ENCODE results near the gene CGB3. TPM values are rescaled to one million over a fixed set of nuclear protein-coding genes. Genes with fewer than 3 reads are reported as not detected.
"Not testable (repeated sequence)": the region's sequence is repeated elsewhere in the genome, so short reads cannot be mapped to it uniquely, and the experiment has no call there.

Gene CGB3
- total and polyA plus RNA-seq, 2 of the 4 experiments (the other 2 are of a cell fraction): not detected

- H3K4ac ChIP-seq (ENCODE audit: low read depth, low read length); H4K20me1 ChIP-seq (ENCODE audit: insufficient read depth, low read length); H3K56ac ChIP-seq (ENCODE audit: extremely low read depth, insufficient read depth, low read length); POLR2A ChIA-PET (ENCODE audit: unreplicated experiment); BruUV-seq (replicated peaks); H4K8ac ChIP-seq (ENCODE audit: low read depth in 2 of 2, low read length in 2 of 2); H3K79me1 ChIP-seq (ENCODE audit: low read depth in 1 of 2, low read length in 2 of 2); H2AFZ ChIP-seq (replicated peaks; ENCODE audit: low read length, poor library complexity); H3K4me3 ChIP-seq (ENCODE audit: insufficient read depth, low read depth, low read length); H4K91ac ChIP-seq (ENCODE audit: insufficient read depth, low read depth, low read length); H2BK120ac ChIP-seq (ENCODE audit: low read depth, low read length); H2BK15ac ChIP-seq (ENCODE audit: low read depth, low read length); H2AK5ac ChIP-seq (ENCODE audit: low read depth, low read length); H3K27ac ChIP-seq (ENCODE audit: insufficient read depth, low read length); DNase-seq; H3K9ac ChIP-seq (ENCODE audit: low read depth, low read length); H4K5ac ChIP-seq (ENCODE audit: low read depth, low read length); H3K4me1 ChIP-seq (ENCODE audit: control insufficient read depth, insufficient read depth, low read length); H3K14ac ChIP-seq (replicated peaks; ENCODE audit: low read depth, low read length); ATAC-seq (ENCODE audit: low read depth); dilution Hi-C loops (cut with HindIII; ENCODE audit: low sequenced_read_pairs, unreplicated experiment); H3K9me3 ChIP-seq (ENCODE audit: control insufficient read depth, insufficient read depth, low read length); CTCF ChIA-PET; H3K4me2 ChIP-seq (ENCODE audit: low read depth, low read length); H2BK5ac ChIP-seq (ENCODE audit: low read depth, low read length, poor library complexity, severe bottlenecking); H2BK20ac ChIP-seq (ENCODE audit: low read depth, low read length); H3K23ac ChIP-seq (ENCODE audit: low read depth, low read length); H3K18ac ChIP-seq (ENCODE audit: low read depth, low read length); intact Hi-C loops (cut with micrococcal nuclease); in situ Hi-C loops (cut with MboI; ENCODE audit: low sequenced_read_pairs); H2AK9ac ChIP-seq (replicated peaks; ENCODE audit: low read depth, low read length, poor library complexity); H3K9me1 ChIP-seq (ENCODE audit: insufficient read depth, low read length); H3K36me3 ChIP-seq (ENCODE audit: control insufficient read depth, insufficient read depth, low read length); H3K27me3 ChIP-seq (ENCODE audit: control insufficient read depth, insufficient read depth, low read length): not testable (repeated sequence)
- TF ChIP-seq, protein P1, sequence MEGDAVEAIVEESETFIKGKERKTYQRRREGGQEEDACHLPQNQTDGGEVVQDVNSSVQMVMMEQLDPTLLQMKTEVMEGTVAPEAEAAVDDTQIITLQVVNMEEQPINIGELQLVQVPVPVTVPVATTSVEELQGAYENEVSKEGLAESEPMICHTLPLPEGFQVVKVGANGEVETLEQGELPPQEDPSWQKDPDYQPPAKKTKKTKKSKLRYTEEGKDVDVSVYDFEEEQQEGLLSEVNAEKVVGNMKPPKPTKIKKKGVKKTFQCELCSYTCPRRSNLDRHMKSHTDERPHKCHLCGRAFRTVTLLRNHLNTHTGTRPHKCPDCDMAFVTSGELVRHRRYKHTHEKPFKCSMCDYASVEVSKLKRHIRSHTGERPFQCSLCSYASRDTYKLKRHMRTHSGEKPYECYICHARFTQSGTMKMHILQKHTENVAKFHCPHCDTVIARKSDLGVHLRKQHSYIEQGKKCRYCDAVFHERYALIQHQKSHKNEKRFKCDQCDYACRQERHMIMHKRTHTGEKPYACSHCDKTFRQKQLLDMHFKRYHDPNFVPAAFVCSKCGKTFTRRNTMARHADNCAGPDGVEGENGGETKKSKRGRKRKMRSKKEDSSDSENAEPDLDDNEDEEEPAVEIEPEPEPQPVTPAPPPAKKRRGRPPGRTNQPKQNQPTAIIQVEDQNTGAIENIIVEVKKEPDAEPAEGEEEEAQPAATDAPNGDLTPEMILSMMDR (conservative IDR thresholded peaks at IDR 0.05; ENCODE audit: low read depth, low read length): peak; percentile 30
- WGBS, 2 experiments (ENCODE audit: extremely low coverage in 2 of 2, insufficient read length in 1 of 2): 80% methylated on average over 7 of the region's 18 CpGs; no CpG with 5 or more reads in 1 of the 2 experiments
Measured at GRCh38 chr19:49036815-49037214, 12.7 kb upstream of the CGB3 start, which contains the start of gene CGB1. TSS of gene CGB1 (minus strand) at chr19:49036895. CDS start at chr19:49036711, 184 bp downstream.

All from IMR-90 (cell line).